Peyer's patch (tissue), 4 donors: ENCODE results near the gene RPS6KA4. TPM values are rescaled to one million over a fixed set of nuclear protein-coding genes. Genes with fewer than 3 reads are reported as not detected.

Experiments used
- DNase-seq, 3 donors: peaks; one replicate each; pipeline ENCODE4 v3.0.0-alpha.2; 2017 to 2019
- H3K27ac ChIP-seq, 4 donors: fragments of 200-600 bp; sonication (generic); one replicate each; pipeline ENCODE4 v1.5.1; 2016 to 2019
- H3K27me3 ChIP-seq, 2 donors: fragments of 200-600 bp; sonication (generic); one replicate each; pipeline ENCODE4 v1.5.1; 2019
- H3K36me3 ChIP-seq, 3 donors: fragments of 200-600 bp; sonication (generic); one replicate each; pipeline ENCODE4 v1.5.1; 2016 to 2019
- H3K4me1 ChIP-seq, 4 donors: fragments of 200-600 bp; sonication (generic); one replicate each; pipeline ENCODE4 v1.5.1; 2016 to 2019
- H3K4me3 ChIP-seq, 4 donors: fragments of 200-600 bp; sonication (generic); 1 replicate in 3 of 4; 2 replicates in 1 of 4; pipeline ENCODE4 v1.5.1; 2016 to 2019; ENCODE audit warnings: mild to moderate bottlenecking in 1 of 4
- H3K9me3 ChIP-seq, 4 donors: fragments of 200-600 bp; sonication (generic); one replicate each; pipeline ENCODE4 v1.5.1; 2016 to 2019; ENCODE audit warnings: mild to moderate bottlenecking in 1 of 4
- POLR2A ChIP-seq, 2 donors: fragments of 450-650 bp; IDR thresholded peaks; one replicate each; pipeline ENCODE4 v1.5.1; 2017; ENCODE audit warnings: antibody characterized with exemption in 2 of 2, mild to moderate bottlenecking in 2 of 2, moderate library complexity in 2 of 2
- total RNA-seq, 4 donors: library from RNA; depleted of rRNA; stranded (reverse); fragments of >200 nt; gene quantifications; one replicate each; pipeline ENCODE4 v1.1.0, GENCODE V29; 2016
- TF ChIP-seq, protein P1 (sequence below), 6 experiments: fragments of 450-650 bp in 4 of 6; fragments of 200-600 bp in 2 of 6; sonication (generic) in 1 of 6; IDR thresholded peaks; one replicate each; pipeline ENCODE4 v1.5.1; 2017 to 2019; ENCODE audit warnings: antibody characterized with exemption in 6 of 6, mild to moderate bottlenecking in 3 of 6, moderate library complexity in 1 of 6

The RPS6KA4 gene
- total RNA-seq, 4 donors from 2014 or later, result 27.8 to 95.7 (median 40.1) TPM

DNA sequence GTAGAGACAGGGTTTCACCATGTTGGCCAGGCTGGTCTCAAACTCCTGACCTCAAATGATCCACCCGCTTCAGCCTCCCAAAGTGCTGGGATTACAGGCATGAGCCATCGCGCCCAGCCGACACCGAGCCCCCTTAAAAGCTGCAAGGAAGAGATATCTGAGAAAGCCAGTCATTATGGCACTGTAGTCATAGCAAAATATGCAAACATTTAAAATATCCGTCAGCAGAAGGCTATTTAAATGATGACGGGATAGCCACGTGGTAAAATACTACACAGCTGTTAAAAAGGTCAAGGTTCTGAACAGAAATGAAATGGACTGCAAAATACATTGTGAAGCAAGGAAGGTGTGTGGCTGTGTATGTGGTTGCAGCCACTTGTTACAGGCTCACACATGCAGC lies 25.4 kb upstream of the RPS6KA4 start:
- no peaks in the 10 kb centered on the region for H3K36me3 ChIP-seq
- no peaks in the 10 kb centered on the region for H3K9me3 ChIP-seq
- no peak for DNase-seq
- H3K4me3 ChIP-seq, result no peak overlapping the region
- H3K4me1 ChIP-seq, result peaks cover 8 to 49% (median 21%) of the 10 kb centered on the region in 4 donors
- TF ChIP-seq, protein P1, sequence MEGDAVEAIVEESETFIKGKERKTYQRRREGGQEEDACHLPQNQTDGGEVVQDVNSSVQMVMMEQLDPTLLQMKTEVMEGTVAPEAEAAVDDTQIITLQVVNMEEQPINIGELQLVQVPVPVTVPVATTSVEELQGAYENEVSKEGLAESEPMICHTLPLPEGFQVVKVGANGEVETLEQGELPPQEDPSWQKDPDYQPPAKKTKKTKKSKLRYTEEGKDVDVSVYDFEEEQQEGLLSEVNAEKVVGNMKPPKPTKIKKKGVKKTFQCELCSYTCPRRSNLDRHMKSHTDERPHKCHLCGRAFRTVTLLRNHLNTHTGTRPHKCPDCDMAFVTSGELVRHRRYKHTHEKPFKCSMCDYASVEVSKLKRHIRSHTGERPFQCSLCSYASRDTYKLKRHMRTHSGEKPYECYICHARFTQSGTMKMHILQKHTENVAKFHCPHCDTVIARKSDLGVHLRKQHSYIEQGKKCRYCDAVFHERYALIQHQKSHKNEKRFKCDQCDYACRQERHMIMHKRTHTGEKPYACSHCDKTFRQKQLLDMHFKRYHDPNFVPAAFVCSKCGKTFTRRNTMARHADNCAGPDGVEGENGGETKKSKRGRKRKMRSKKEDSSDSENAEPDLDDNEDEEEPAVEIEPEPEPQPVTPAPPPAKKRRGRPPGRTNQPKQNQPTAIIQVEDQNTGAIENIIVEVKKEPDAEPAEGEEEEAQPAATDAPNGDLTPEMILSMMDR (IDR thresholded peaks at IDR 0.05), result no peak
- no peak for TF ChIP-seq POLR2A (IDR thresholded peaks at IDR 0.05)
- H3K27ac ChIP-seq, result no peak overlapping the region
- H3K27me3 ChIP-seq, result no peaks in the 10 kb centered on the region

DNA sequence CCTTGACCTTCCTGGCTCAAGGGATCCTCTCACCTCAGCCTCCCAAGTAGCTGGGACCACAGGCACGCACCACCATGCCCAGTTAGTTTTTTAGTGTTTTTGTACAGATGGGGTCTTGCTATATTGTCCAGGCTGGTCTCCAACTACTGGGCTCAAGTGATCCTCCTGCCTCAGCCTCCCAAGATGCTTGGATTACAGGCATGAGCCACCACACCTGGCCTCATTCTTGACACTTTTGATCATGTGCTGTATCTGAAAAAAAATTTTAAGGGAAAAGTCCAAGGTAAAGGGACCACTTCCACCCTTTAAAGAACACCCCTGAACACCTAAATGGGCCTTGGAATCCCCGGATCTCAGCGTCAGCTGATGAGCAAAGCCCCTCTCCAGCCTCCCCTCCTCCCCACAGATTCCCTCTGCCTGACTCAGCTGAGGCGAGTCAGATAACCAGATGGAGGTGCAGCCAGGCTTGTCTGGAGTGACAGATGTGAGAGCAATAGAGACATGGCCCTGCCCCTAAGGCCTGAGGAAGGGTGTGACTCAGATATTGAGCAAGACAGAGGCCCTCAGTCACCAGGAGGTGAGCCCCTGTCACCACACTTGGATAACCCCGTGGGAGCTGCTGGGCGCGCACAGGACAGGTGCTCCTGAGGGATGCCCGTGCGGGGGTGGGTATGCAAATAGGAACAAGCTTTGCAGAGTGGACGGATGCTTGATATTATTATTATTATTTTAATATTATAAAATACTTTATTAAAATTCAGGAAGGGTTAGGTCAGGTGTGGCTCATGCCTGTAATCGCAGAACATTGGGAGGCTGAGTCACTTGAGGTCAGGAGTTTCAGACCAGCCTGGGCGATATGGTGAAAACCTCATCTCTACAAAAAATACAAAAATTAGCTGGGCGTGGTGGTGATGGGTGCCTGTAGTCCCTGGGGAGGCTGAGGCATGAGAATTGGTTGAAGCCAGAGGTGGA lies 23.9 kb upstream of the RPS6KA4 start:
- peaks cover 8 to 38% (median 22%) of the 10 kb centered on the region in 4 donors for H3K4me1 ChIP-seq
- no peaks in the 10 kb centered on the region for H3K27me3 ChIP-seq
- TF ChIP-seq, protein P1 (IDR thresholded peaks at IDR 0.05), result peak in 2 of 6 experiments; percentile 26 to 28
- peak in 1 of 2 donors; percentile 35 for TF ChIP-seq POLR2A (IDR thresholded peaks at IDR 0.05)
- peak overlapping the region; percentile 52 to 71 (median 56) for H3K27ac ChIP-seq
- no peaks in the 10 kb centered on the region for H3K36me3 ChIP-seq
- H3K4me3 ChIP-seq, result no peak overlapping the region
- no peaks in the 10 kb centered on the region for H3K9me3 ChIP-seq
- DNase-seq, result peak; percentile 70 to 91 (median 70)

DNA sequence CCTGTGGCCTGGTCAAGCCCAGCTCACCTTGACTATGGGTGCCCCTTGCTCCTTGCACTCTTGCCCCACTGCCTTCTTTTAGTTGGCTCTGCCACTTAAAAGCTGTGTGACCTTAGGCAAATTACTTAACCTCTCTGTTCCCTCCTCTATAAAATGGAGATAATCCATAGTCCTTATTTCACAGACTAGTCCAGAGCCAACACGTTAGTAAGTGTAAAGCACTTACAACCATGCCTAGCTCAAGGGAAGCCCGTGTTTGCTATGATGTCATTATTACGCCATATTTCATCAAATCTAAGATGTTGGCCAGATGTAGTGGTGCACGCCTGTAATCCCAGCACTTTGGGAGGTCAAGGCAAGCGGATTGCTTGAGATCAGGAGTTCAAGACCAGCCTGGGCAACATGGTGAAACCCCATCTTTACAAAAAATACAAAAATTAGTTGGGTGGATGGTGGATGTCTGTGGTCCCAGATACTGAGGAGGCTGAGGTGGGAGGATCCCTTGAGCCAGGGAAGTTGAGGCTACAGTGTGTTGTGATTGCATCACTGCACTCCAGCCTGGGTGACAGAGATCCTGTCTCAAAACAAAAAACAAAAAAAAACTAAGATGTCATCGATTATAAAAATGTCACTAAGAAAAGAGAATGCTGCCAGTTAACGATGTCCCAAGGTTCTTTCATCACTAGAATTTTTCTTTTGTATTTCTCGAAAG lies 21.3 kb upstream of the RPS6KA4 start:
- TF ChIP-seq POLR2A (IDR thresholded peaks at IDR 0.05), result no peak
- TF ChIP-seq, protein P1 (IDR thresholded peaks at IDR 0.05), result no peak
- H3K27me3 ChIP-seq, result no peaks in the 10 kb centered on the region
- H3K4me3 ChIP-seq, result no peak overlapping the region
- no peak for DNase-seq
- H3K9me3 ChIP-seq, result no peaks in the 10 kb centered on the region
- no peaks in the 10 kb centered on the region for H3K36me3 ChIP-seq
- no peak overlapping the region for H3K27ac ChIP-seq
- peaks cover 3 to 28% (median 19%) of the 10 kb centered on the region in 4 donors for H3K4me1 ChIP-seq

DNA sequence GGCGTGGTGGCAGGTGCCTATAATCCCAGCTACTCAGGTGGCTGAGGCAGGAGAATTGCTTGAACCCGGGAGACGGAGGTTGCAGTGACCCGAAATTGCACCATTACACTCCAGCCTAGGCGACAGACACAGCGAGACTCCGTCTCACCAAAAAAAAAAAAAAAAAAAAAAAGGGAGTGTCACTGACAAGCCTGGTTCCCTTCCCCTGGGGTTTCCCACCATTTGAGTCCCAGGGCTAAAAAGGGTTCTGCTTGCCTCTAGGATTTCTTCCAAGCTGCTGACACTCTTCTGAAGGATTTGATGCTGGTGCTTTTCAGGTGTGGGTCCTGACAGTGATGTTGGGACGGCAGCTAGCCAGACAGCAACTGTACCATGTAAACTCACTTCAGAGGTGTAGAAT lies 20.2 kb upstream of the RPS6KA4 start:
- H3K27ac ChIP-seq, result peak overlapping the region in 1 of 4 donors; percentile 86
- no peaks in the 10 kb centered on the region for H3K9me3 ChIP-seq
- peaks cover 3 to 28% (median 21%) of the 10 kb centered on the region in 4 donors for H3K4me1 ChIP-seq
- no peak overlapping the region for H3K4me3 ChIP-seq
- TF ChIP-seq, protein P1 (IDR thresholded peaks at IDR 0.05), result no peak
- no peaks in the 10 kb centered on the region for H3K36me3 ChIP-seq
- DNase-seq, result no peak
- H3K27me3 ChIP-seq, result no peaks in the 10 kb centered on the region

DNA sequence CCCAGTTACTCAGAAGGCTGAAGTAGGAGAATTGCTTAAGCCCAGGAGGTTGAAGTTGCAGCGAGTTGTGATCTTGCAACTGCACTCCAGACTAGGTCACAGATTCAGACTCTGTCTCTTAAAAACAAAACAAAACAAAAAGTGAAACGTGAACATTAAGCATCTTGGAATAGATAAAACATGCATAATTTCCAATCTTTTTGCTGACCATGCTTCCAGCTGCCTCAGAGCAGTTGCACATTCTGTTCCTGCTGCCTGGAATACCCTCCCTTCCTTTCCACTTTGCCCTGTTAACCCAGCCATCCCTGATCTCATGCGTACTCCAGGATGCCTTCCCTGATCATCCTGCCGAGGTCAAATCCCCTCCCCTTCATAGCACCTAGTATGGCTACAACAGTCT lies 19.7 kb upstream of the RPS6KA4 start:
- TF ChIP-seq POLR2A (IDR thresholded peaks at IDR 0.05), result no peak
- TF ChIP-seq, protein P1 (IDR thresholded peaks at IDR 0.05), result no peak
- DNase-seq, result no peak
- no peaks in the 10 kb centered on the region for H3K27me3 ChIP-seq
- peak overlapping the region; percentile 24 to 86 (median 56) for H3K27ac ChIP-seq
- peaks cover 3 to 28% (median 21%) of the 10 kb centered on the region in 4 donors for H3K4me1 ChIP-seq
- H3K36me3 ChIP-seq, result no peaks in the 10 kb centered on the region
- H3K4me3 ChIP-seq, result peak overlapping the region in 2 of 4 donors; percentile 43 to 45
- H3K9me3 ChIP-seq, result no peaks in the 10 kb centered on the region
